H1 (cell line): ENCODE results near the gene EFCAB8. TPM values are rescaled to one million over a fixed set of nuclear protein-coding genes. Genes with fewer than 3 reads are reported as not detected.

ENCODE experiments used
- CTCF ChIA-PET: fragments of 300-600 bp; sonication (Branson Sonifier 250); formaldehyde crosslinking; loops from one replicate; lab custom pipeline; 2021; ENCODE audit not compliant: partially characterized antibody; lab: Charles Lee
- POLR2A ChIA-PET: fragments of 300-600 bp; sonication (Branson Sonifier 250); formaldehyde crosslinking; loops from one replicate; lab custom pipeline; 2021; ENCODE audit warnings: inconsistent platforms; ENCODE audit not compliant: partially characterized antibody; lab: Charles Lee
- DNase-seq, 2 experiments: peaks; one replicate each; pipeline versions ENCODE4 v3.0.0 to v3.0.0-alpha.2; 2010 to 2022; ENCODE audit warnings: low spot score in 2 of 2, low read depth in 1 of 2, mixed read lengths in 1 of 2
- FAIRE-seq: peaks from 2 replicates; lab custom pipeline; 2011; peaks lifted over from hg19 to GRCh38; lab: Jason Lieb, UNC
- H2AFZ ChIP-seq: 2 replicates; pipeline ENCODE4 v1.8.1; 2012; ENCODE audit warnings: low read length, inconsistent platforms
- H2AK5ac ChIP-seq: 2 replicates; pipeline ENCODE4 v1.6.1; 2013; ENCODE audit warnings: low read depth, low read length
- H2BK120ac ChIP-seq: replicated peaks from 2 replicates; pipeline ENCODE3; 2013; ENCODE audit warnings: low read depth, low read length, inconsistent platforms
- H2BK12ac ChIP-seq: 2 replicates; pipeline ENCODE4 v1.6.1; 2013; ENCODE audit warnings: low read depth, low read length
- H2BK15ac ChIP-seq: 2 replicates; pipeline ENCODE4 v1.6.1; 2013; ENCODE audit warnings: low read length
- H2BK20ac ChIP-seq: 2 replicates; pipeline ENCODE4 v1.6.1; 2013; ENCODE audit warnings: low read length
- H2BK5ac ChIP-seq: 2 replicates; pipeline ENCODE4 v1.6.1; 2013; ENCODE audit warnings: low read depth, low read length
- H3K14ac ChIP-seq: 2 replicates; pipeline ENCODE4 v1.6.1; 2013; ENCODE audit warnings: inconsistent platforms; ENCODE audit not compliant: insufficient read length
- H3K18ac ChIP-seq: 2 replicates; pipeline ENCODE4 v1.6.1; 2013; ENCODE audit warnings: low read length; ENCODE audit errors: extremely low read depth
- H3K23ac ChIP-seq: 2 replicates; pipeline ENCODE4 v1.6.1; 2013; ENCODE audit warnings: inconsistent platforms; ENCODE audit not compliant: insufficient read length
- H3K23me2 ChIP-seq: 2 replicates; pipeline ENCODE4 v1.6.1; 2013; ENCODE audit warnings: low read depth, low read length
- H3K27ac ChIP-seq: 2 replicates; pipeline ENCODE4 v1.6.1; 2011; ENCODE audit warnings: low read depth, low read length, inconsistent platforms
- H3K27me3 ChIP-seq, 4 experiments: replicated peaks in 1 of 4; 1 replicate in 1 of 4; 2 replicates in 3 of 4; pipeline versions ENCODE4 v1.6.1 to v1.8.1; 2011 to 2013; ENCODE audit warnings: low read length in 3 of 4, mild to moderate bottlenecking in 3 of 4, inconsistent platforms in 2 of 4, mixed read lengths in 2 of 4, moderate library complexity in 1 of 4; ENCODE audit not compliant: control insufficient read depth in 3 of 4, insufficient read depth in 3 of 4; ENCODE audit errors: extremely low read depth in 1 of 4
- H3K36me3 ChIP-seq, 4 experiments: 2 replicates each; pipeline versions ENCODE4 v1.6.1 to v1.8.1; 2011 to 2013; ENCODE audit warnings: mild to moderate bottlenecking in 4 of 4, low read length in 3 of 4, moderate library complexity in 2 of 4, control low read depth in 1 of 4, inconsistent platforms in 1 of 4; ENCODE audit not compliant: insufficient read depth in 4 of 4, control insufficient read depth in 2 of 4
- H3K4ac ChIP-seq: replicated peaks from 2 replicates; pipeline ENCODE3; 2013; ENCODE audit warnings: low read length, low read depth, mixed read lengths, inconsistent platforms; ENCODE audit not compliant: insufficient read length
- H3K4me1 ChIP-seq, 4 experiments: replicated peaks in 1 of 4; 1 replicate in 1 of 4; 2 replicates in 3 of 4; pipeline versions ENCODE4 v1.6.1 to v1.8.1; 2011 to 2013; ENCODE audit warnings: low read length in 3 of 4, inconsistent platforms in 2 of 4, mixed read lengths in 1 of 4; ENCODE audit not compliant: insufficient read depth in 4 of 4, control insufficient read depth in 3 of 4
- H3K4me2 ChIP-seq, 2 experiments: 2 replicates each; pipeline versions ENCODE4 v1.6.1 to v1.8.1; 2011 to 2013; ENCODE audit warnings: low read depth in 2 of 2, low read length in 2 of 2, control low read depth in 1 of 2, inconsistent platforms in 1 of 2, mild to moderate bottlenecking in 1 of 2; ENCODE audit not compliant: insufficient read depth in 1 of 2
- H3K4me3 ChIP-seq, 4 experiments: fragments of 200-600, 300-600 bp in 1 of 4; sonication (generic), shearing (Covaris generic), sonication (Bioruptor Twin) in 1 of 4; 2 replicates each; pipeline versions ENCODE4 v1.5.1 to v1.8.1; 2011 to 2016; ENCODE audit warnings: low read length in 4 of 4, low read depth in 3 of 4, control low read depth in 2 of 4, inconsistent platforms in 2 of 4, mild to moderate bottlenecking in 2 of 4, mixed read lengths in 1 of 4, moderate library complexity in 1 of 4; ENCODE audit not compliant: insufficient read depth in 2 of 4; ENCODE audit errors: extremely low read depth in 1 of 4
- H3K56ac ChIP-seq: replicated peaks from 2 replicates; pipeline ENCODE3; 2013; ENCODE audit warnings: low read depth, mild to moderate bottlenecking, mixed read lengths, low read length, inconsistent platforms; ENCODE audit not compliant: insufficient read length
- H3K79me1 ChIP-seq: 2 replicates; pipeline ENCODE4 v1.6.1; 2013; ENCODE audit warnings: low read depth, low read length, control low read depth
- H3K79me2 ChIP-seq, 2 experiments: 2 replicates each; pipeline versions ENCODE4 v1.6.1 to v1.8.1; 2012 to 2013; ENCODE audit warnings: low read length in 2 of 2, mild to moderate bottlenecking in 2 of 2, inconsistent platforms in 1 of 2; ENCODE audit not compliant: insufficient read depth in 2 of 2, control insufficient read depth in 1 of 2
- H3K9ac ChIP-seq, 4 experiments: replicated peaks in 1 of 4; 1 replicate in 1 of 4; 2 replicates in 3 of 4; pipeline versions ENCODE4 v1.6.1 to v1.8.1; 2011 to 2013; ENCODE audit warnings: low read depth in 3 of 4, low read length in 3 of 4, control low read depth in 2 of 4, mild to moderate bottlenecking in 2 of 4, moderate library complexity in 2 of 4, inconsistent platforms in 1 of 4; ENCODE audit errors: extremely low read depth in 1 of 4
- H3K9me3 ChIP-seq, 2 experiments: 2 replicates each; pipeline versions ENCODE4 v1.6.1 to v1.8.1; 2012 to 2013; ENCODE audit warnings: mild to moderate bottlenecking in 2 of 2, moderate library complexity in 2 of 2, control low read depth in 1 of 2, inconsistent platforms in 1 of 2, low read depth in 1 of 2, low read length in 1 of 2, mixed read lengths in 1 of 2; ENCODE audit not compliant: insufficient read depth in 2 of 2
- H4K20me1 ChIP-seq, 2 experiments: replicated peaks in 1 of 2; 2 replicates each; pipeline versions ENCODE3 to v1.8.1; 2011 to 2013; ENCODE audit warnings: inconsistent platforms in 2 of 2, low read length in 2 of 2, mild to moderate bottlenecking in 1 of 2; ENCODE audit not compliant: insufficient read depth in 2 of 2, control insufficient read depth in 1 of 2
- H4K5ac ChIP-seq: 2 replicates; pipeline ENCODE4 v1.6.1; 2013; ENCODE audit warnings: low read length, low read depth, mixed read lengths, inconsistent platforms; ENCODE audit not compliant: insufficient read length
- H4K8ac ChIP-seq: 2 replicates; pipeline ENCODE4 v1.8.0; 2013; ENCODE audit warnings: mild to moderate bottlenecking, moderate library complexity, low read length, inconsistent platforms; ENCODE audit not compliant: insufficient read depth; ENCODE audit errors: extremely low read depth
- H4K91ac ChIP-seq: replicated peaks from 2 replicates; pipeline ENCODE3; 2013; ENCODE audit warnings: low read length, mixed read lengths, inconsistent platforms; ENCODE audit not compliant: insufficient read length
- ATF3 ChIP-seq: IDR thresholded peaks from 2 replicates; pipeline ENCODE4 v1.6.1; 2011; ENCODE audit warnings: low read depth, mild to moderate bottlenecking, low read length; ENCODE audit not compliant: insufficient read depth
- BACH1 ChIP-seq: IDR thresholded peaks from 2 replicates; pipeline ENCODE4 v1.6.1; 2012; ENCODE audit warnings: low read length, improper control_type of control experiment
- CTBP2 ChIP-seq: IDR thresholded peaks from 2 replicates; pipeline ENCODE4 v1.7.0; 2011; ENCODE audit warnings: borderline replicate concordance, mild to moderate bottlenecking, moderate library complexity, mixed read lengths, low read length; ENCODE audit not compliant: insufficient read depth, insufficient read length
- HDAC6 ChIP-seq: IDR thresholded peaks from one replicate; pipeline ENCODE4 v1.7.1; 2012; ENCODE audit warnings: low read depth, mild to moderate bottlenecking, inconsistent platforms, low read length, moderate library complexity
- KDM4A ChIP-seq: IDR thresholded peaks from one replicate; pipeline ENCODE4 v1.7.1; 2012; ENCODE audit warnings: low read depth, mild to moderate bottlenecking, moderate library complexity, low read length, inconsistent platforms; ENCODE audit not compliant: severe bottlenecking
- MAFK ChIP-seq: IDR thresholded peaks from 2 replicates; pipeline ENCODE4 v1.6.1; 2012; ENCODE audit warnings: low read depth, mild to moderate bottlenecking, improper control_type of control experiment, low read length
- POLR2A ChIP-seq, 2 experiments: IDR thresholded peaks; 1 replicate in 1 of 2; 2 replicates in 1 of 2; pipeline ENCODE4 v1.6.1; 2011; ENCODE audit warnings: low read depth in 2 of 2, low read length in 2 of 2, mild to moderate bottlenecking in 2 of 2; ENCODE audit errors: control extremely low read depth in 1 of 2
- RAD21 ChIP-seq, 2 experiments: IDR thresholded peaks in 1 of 2; conservative IDR thresholded peaks in 1 of 2; 2 replicates each; pipeline ENCODE4 v1.6.1; 2011; ENCODE audit warnings: low read depth in 2 of 2, low read length in 2 of 2, improper control_type of control experiment in 1 of 2, inconsistent platforms in 1 of 2, mild to moderate bottlenecking in 1 of 2, moderate library complexity in 1 of 2
- TEAD4 ChIP-seq: IDR thresholded peaks from 2 replicates; pipeline ENCODE4 v1.6.1; 2012; ENCODE audit warnings: low read depth, low read length, inconsistent platforms, mixed read lengths
- WGBS, 2 experiments: shearing (Covaris generic) in 1 of 2; methylation state at CpG; one replicate each; pipeline versions ENCODE4 v1.1.6 to v1.1.7; 2013 to 2015; ENCODE audit warnings: low lambda C conversion rate in 2 of 2, mixed read lengths in 2 of 2, inconsistent platforms in 1 of 2, low coverage in 1 of 2, missing lambda C conversion rate in 1 of 2; ENCODE audit not compliant: insufficient replicate concordance in 2 of 2, insufficient coverage in 1 of 2, insufficient read length in 1 of 2; ENCODE audit errors: extremely low coverage in 1 of 2, missing lambda C conversion rate in 1 of 2; 5-methylcytosine and 5-hydroxymethylcytosine counted together
- polyA plus RNA-seq, 7 experiments: library from polyadenylated mRNA; depleted of rRNA in 3 of 7; stranded (reverse) in 5 of 7; unstranded in 2 of 7; fragments of >200 nt in 5 of 7; fragments of 200-250 nt in 2 of 7; gene quantifications; 1 replicate in 5 of 7; 2 replicates in 1 of 7; 4 replicates in 1 of 7; pipeline versions ENCODE4 v1.2.1 to v1.2.3, GENCODE V29; 2011 to 2013; ENCODE audit warnings: missing spikeins in 2 of 7, mixed read lengths in 2 of 7
- total RNA-seq: library from RNA; stranded (reverse); fragmentation: NEBNext Ultra II Directional; extraction: Animal tissue kit (Norgen Biotek cat#: 25700); gene quantifications from 2 replicates; pipeline ENCODE4 v1.2.1, GENCODE V29; 2021
- TF ChIP-seq, protein P1 (sequence below), 3 experiments: IDR thresholded peaks; 1 replicate in 2 of 3; 2 replicates in 1 of 3; pipeline versions ENCODE4 v1.5.1 to v1.6.1; 2011; ENCODE audit warnings: low read length in 3 of 3, mild to moderate bottlenecking in 3 of 3, inconsistent platforms in 2 of 3, low read depth in 1 of 3, moderate library complexity in 1 of 3; ENCODE audit not compliant: insufficient read depth in 1 of 3; ENCODE audit errors: control extremely low read depth in 1 of 3

Gene EFCAB8
- total and polyA plus RNA-seq, 2 of the 8 experiments (the other 6 are each of a cell fraction or from before 2014, with no cell fraction given): 0.06 to 0.20 TPM

DNA sequence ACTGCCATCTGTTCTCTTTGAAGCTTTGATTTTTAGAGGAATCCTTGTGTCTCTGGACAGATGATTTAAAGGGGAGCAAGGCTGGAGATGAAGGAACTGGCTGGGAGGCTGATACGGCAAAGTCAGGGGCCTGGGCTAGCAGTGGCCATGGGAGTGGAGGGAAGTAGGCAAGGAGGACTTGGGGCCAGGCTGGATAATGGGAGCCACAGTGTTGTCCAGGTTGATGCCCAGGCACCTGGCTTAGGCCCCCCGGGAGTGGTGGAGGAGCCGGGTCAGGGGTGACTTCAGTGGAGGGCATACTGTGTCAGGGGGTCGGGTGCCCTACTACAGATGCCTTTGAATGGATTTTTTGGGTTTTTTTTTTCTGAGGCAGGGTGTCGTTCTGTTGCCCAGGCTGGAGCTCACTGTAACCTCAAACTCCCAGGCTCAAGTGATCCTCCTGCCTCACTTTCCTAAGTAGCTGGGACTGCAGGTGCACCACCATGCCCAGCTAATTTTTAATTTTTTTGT lies 45.0 kb downstream of the EFCAB8 start:
- Histone ChIP-seq H3K4me1 (no peaks in the 10 kb centered on the region), H3K23ac (no peak overlapping the region), H3K18ac (no peak overlapping the region), H4K8ac (no peak overlapping the region), H3K79me2 (no peaks in the 10 kb centered on the region), H3K27me3 (no peaks in the 10 kb centered on the region), H2BK20ac (no peak overlapping the region), H2BK12ac (no peak overlapping the region), H3K56ac (no peak overlapping the region), H3K9me3 (no peaks in the 10 kb centered on the region), H3K36me3 (no peaks in the 10 kb centered on the region), H2BK15ac (no peak overlapping the region), H4K20me1 (no peaks in the 10 kb centered on the region), H3K79me1 (no peaks in the 10 kb centered on the region), H4K5ac (no peak overlapping the region), H2BK120ac (no peak overlapping the region), H3K23me2 (no peaks in the 10 kb centered on the region), H3K14ac (no peak overlapping the region), H2AK5ac (no peak overlapping the region), H2BK5ac (no peak overlapping the region), H3K4me2 (no peak overlapping the region), H3K9ac (no peak overlapping the region), H4K91ac (no peak overlapping the region), H3K4me3 (no peak overlapping the region), H3K27ac (no peak overlapping the region), H2AFZ (no peak overlapping the region), H3K4ac (no peak overlapping the region)
- 89% methylated on average over 5 of the region's 5 CpGs; no CpG with 5 or more reads in 1 of the 2 experiments for WGBS, 2 experiments
- FAIRE-seq (no peak), DNase-seq (no peak)
- POLR2A ChIA-PET: no interaction called here
- CTCF ChIA-PET: interaction anchor here (0.6 to 3.8 kb wide), 10 partner anchors 9 to 250 kb away, joined by 3 to 26 read pairs (median 4); no protein-coding TSS in a partner anchor
- TF ChIP-seq MAFK: no peak
- no peak for TF ChIP-seq RAD21 (IDR thresholded peaks at IDR 0.05 in 1 of 2, conservative IDR thresholded peaks at IDR 0.05 in 1 of 2; ENCODE audit: low read depth in 2 of 2, low read length in 2 of 2)
- TF ChIP-seq, protein P1, sequence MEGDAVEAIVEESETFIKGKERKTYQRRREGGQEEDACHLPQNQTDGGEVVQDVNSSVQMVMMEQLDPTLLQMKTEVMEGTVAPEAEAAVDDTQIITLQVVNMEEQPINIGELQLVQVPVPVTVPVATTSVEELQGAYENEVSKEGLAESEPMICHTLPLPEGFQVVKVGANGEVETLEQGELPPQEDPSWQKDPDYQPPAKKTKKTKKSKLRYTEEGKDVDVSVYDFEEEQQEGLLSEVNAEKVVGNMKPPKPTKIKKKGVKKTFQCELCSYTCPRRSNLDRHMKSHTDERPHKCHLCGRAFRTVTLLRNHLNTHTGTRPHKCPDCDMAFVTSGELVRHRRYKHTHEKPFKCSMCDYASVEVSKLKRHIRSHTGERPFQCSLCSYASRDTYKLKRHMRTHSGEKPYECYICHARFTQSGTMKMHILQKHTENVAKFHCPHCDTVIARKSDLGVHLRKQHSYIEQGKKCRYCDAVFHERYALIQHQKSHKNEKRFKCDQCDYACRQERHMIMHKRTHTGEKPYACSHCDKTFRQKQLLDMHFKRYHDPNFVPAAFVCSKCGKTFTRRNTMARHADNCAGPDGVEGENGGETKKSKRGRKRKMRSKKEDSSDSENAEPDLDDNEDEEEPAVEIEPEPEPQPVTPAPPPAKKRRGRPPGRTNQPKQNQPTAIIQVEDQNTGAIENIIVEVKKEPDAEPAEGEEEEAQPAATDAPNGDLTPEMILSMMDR (IDR thresholded peaks at IDR 0.05; ENCODE audit: control extremely low read depth in 1 of 3, insufficient read depth in 1 of 3, low read depth in 1 of 3, low read length in 3 of 3): no peak
- TF ChIP-seq POLR2A (IDR thresholded peaks at IDR 0.05; ENCODE audit: control extremely low read depth in 1 of 2, low read depth in 2 of 2, low read length in 2 of 2): no peak
- TF ChIP-seq ATF3: no peak
- no peak for TF ChIP-seq TEAD4
- TF ChIP-seq KDM4A: no peak
- no peak for TF ChIP-seq CTBP2
- TF ChIP-seq HDAC6: no peak
- TF ChIP-seq BACH1: no peak
